Sigmoid colon (tissue), 7 donors: ENCODE measurements around the gene FJX1. TPM values are rescaled to one million over a fixed set of nuclear protein-coding genes. Genes with fewer than 3 reads are reported as not detected.
"Not testable (repeated sequence)": the region's sequence is repeated elsewhere in the genome, so short reads cannot be mapped to it uniquely, and the experiment has no call there.

Source experiments
- DNase-seq: peaks from one replicate; pipeline ENCODE4 v3.0.0-alpha.2; 2019
- H3K27ac ChIP-seq, 4 donors: fragments of 200-600 bp; sonication (generic); one replicate each; pipeline ENCODE4 v1.5.1; 2016 to 2019; ENCODE audit warnings: mild to moderate bottlenecking in 1 of 4
- H3K27me3 ChIP-seq, 3 donors: fragments of 200-600 bp; sonication (generic); one replicate each; pipeline ENCODE4 v1.5.1; 2019; ENCODE audit warnings: mild to moderate bottlenecking in 1 of 3
- H3K36me3 ChIP-seq, 4 donors: fragments of 200-600 bp; sonication (generic); one replicate each; pipeline ENCODE4 v1.5.1; 2016 to 2019
- H3K4me1 ChIP-seq, 4 donors: fragments of 200-600 bp; sonication (generic); one replicate each; pipeline ENCODE4 v1.5.1; 2017 to 2019
- H3K4me3 ChIP-seq, 4 donors: fragments of 200-600 bp; sonication (generic); one replicate each; pipeline ENCODE4 v1.5.1; 2017 to 2019; ENCODE audit warnings: mild to moderate bottlenecking in 2 of 4, moderate library complexity in 1 of 4
- H3K9me3 ChIP-seq, 4 donors: fragments of 200-600 bp in 3 of 4; sonication (generic) in 3 of 4; one replicate each; pipeline versions ENCODE4 v1.5.1 to v1.6.1; 2013 to 2019
- EP300 ChIP-seq, 4 donors: sonication (generic); formaldehyde crosslinking; IDR thresholded peaks; one replicate each; pipeline ENCODE4 v1.6.1; 2017; ENCODE audit warnings: antibody characterized with exemption in 4 of 4
- POLR2A ChIP-seq, 2 donors: fragments of 450-650 bp; IDR thresholded peaks; one replicate each; pipeline ENCODE4 v1.6.1; 2016; ENCODE audit warnings: antibody characterized with exemption in 2 of 2, mild to moderate bottlenecking in 2 of 2, moderate library complexity in 2 of 2
- POLR2AphosphoS5 ChIP-seq, 4 donors: sonication (generic); formaldehyde crosslinking; IDR thresholded peaks; one replicate each; pipeline ENCODE4 v1.6.1; 2017; ENCODE audit warnings: antibody characterized with exemption in 4 of 4
- WGBS, 2 donors: extraction: QIAGEN DNeasy Blood & Tissue Kit; methylation state at CpG; one replicate each; pipeline ENCODE4 v1.1.7; 2013; 5-methylcytosine and 5-hydroxymethylcytosine counted together
- intact Hi-C: fragments of 100-400 bp; cut with DNase I; formaldehyde crosslinking; loops from one replicate; pipeline ENCODE4 v1.15.1; 2023
- polyA plus RNA-seq, 3 donors: library from polyadenylated mRNA; stranded (reverse); fragments of 200-250 nt; gene quantifications; one replicate each; pipeline ENCODE4 v1.2.3, GENCODE V29; 2013
- total RNA-seq, 4 donors: library from RNA; depleted of rRNA; stranded (reverse); fragments of >200 nt; gene quantifications; one replicate each; pipeline ENCODE4 v1.1.0, GENCODE V29; 2016
- TF ChIP-seq, protein P1 (sequence below), 4 experiments: fragments of 450-650 bp in 3 of 4; fragments of 200-600 bp in 1 of 4; IDR thresholded peaks; one replicate each; pipeline ENCODE4 v1.5.1; 2016 to 2019; ENCODE audit warnings: antibody characterized with exemption in 4 of 4, mild to moderate bottlenecking in 3 of 4, moderate library complexity in 2 of 4
- donor health status: healthy with polysubstance abuse.
- donor health status: Bipolar disorder and iron deficiency.
- donor health status: healthy.

FJX1 gene
- total and polyA plus RNA-seq, 7 donors: 0.46 to 9.4 (median 2.3) TPM; not detected in 1

DNA sequence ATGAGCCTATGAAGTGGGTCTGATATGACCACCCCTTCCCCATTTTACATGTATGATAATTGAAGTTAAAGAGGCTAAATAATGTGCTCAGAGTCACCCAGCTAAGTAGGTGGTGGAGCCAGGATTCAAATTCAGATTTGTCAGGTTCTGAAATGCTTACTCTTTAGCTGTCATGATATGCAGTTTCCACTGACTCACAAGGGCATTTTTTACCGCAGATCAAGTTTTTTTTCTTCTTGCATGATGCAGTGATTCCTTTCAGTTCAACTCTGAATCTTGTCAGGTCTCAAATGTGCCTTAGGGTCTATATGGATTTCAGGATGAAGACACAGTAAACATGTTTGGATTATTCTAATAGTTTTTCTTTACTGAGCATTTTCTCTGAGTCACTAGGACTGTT is 31.7 kb downstream of the FJX1 start:
- Histone ChIP-seq H3K4me1 (no peaks in the 10 kb centered on the region), H3K9me3 (no peaks in the 10 kb centered on the region), H3K27me3 (peaks cover 0 to 7% (median 0%) of the 10 kb centered on the region in 3 donors), H3K36me3 (no peaks in the 10 kb centered on the region), H3K4me3 (no peak overlapping the region), H3K27ac (no peak overlapping the region)
- intact Hi-C loops: no loop called here
- TF ChIP-seq POLR2A (IDR thresholded peaks at IDR 0.05) (no peak), EP300 (IDR thresholded peaks at IDR 0.05) (no peak), POLR2AphosphoS5 (IDR thresholded peaks at IDR 0.05) (no peak)
- TF ChIP-seq, protein P1, sequence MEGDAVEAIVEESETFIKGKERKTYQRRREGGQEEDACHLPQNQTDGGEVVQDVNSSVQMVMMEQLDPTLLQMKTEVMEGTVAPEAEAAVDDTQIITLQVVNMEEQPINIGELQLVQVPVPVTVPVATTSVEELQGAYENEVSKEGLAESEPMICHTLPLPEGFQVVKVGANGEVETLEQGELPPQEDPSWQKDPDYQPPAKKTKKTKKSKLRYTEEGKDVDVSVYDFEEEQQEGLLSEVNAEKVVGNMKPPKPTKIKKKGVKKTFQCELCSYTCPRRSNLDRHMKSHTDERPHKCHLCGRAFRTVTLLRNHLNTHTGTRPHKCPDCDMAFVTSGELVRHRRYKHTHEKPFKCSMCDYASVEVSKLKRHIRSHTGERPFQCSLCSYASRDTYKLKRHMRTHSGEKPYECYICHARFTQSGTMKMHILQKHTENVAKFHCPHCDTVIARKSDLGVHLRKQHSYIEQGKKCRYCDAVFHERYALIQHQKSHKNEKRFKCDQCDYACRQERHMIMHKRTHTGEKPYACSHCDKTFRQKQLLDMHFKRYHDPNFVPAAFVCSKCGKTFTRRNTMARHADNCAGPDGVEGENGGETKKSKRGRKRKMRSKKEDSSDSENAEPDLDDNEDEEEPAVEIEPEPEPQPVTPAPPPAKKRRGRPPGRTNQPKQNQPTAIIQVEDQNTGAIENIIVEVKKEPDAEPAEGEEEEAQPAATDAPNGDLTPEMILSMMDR (IDR thresholded peaks at IDR 0.05): no peak
- WGBS, 2 donors: 65 to 66% methylated on average over 1 of the region's 1 CpG
- DNase-seq: no peak

- H3K27ac ChIP-seq: no peak overlapping the region
- intact Hi-C loops: no loop called here
- 86 to 91% methylated on average over 4 of the region's 4 CpGs for WGBS, 2 donors
- peaks cover 0 to 7% (median 0%) of the 10 kb centered on the region in 3 donors for H3K27me3 ChIP-seq
- H3K4me1 ChIP-seq: no peaks in the 10 kb centered on the region
- H3K36me3 ChIP-seq: no peaks in the 10 kb centered on the region
- no peaks in the 10 kb centered on the region for H3K9me3 ChIP-seq
- DNase-seq: no peak
- no peak overlapping the region for H3K4me3 ChIP-seq
- no peak for TF ChIP-seq POLR2AphosphoS5 (IDR thresholded peaks at IDR 0.05)
Measured at GRCh38 chr11:35650467-35650866, 32.2 kb downstream of the FJX1 start.

DNA sequence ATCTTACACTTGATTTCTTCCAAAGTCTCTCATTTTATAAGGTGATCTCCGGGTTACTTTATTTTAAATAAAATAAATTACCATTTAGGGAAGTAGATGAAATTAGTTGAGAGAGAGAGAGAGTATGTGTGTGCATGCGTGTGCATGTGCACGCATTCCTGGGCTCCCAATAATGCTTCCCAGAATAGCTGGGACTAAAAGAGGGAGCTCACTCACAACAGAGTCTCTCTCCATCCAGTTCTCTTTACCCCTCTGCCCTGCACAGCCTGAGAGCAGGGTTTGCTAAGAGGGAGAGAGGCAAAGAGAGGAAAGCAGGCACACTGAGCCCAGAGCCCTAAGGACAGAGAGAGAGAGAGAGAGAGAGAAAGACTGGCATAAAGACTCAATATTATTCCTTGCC is 33.0 kb downstream of the FJX1 start:
- H3K27me3 ChIP-seq: peaks cover 0 to 7% (median 0%) of the 10 kb centered on the region in 3 donors
- no peaks in the 10 kb centered on the region for H3K9me3 ChIP-seq
- H3K36me3 ChIP-seq: no peaks in the 10 kb centered on the region
- DNase-seq: no peak
- no peak overlapping the region for H3K27ac ChIP-seq
- 90 to 91% methylated on average over 3 of the region's 3 CpGs for WGBS, 2 donors
- no peak for TF ChIP-seq POLR2AphosphoS5 (IDR thresholded peaks at IDR 0.05)
- no peak for TF ChIP-seq POLR2A (IDR thresholded peaks at IDR 0.05)
- no peak for TF ChIP-seq EP300 (IDR thresholded peaks at IDR 0.05)
- TF ChIP-seq, protein P1 (IDR thresholded peaks at IDR 0.05): no peak
- no peak overlapping the region for H3K4me3 ChIP-seq
- intact Hi-C loops: no loop called here
- H3K4me1 ChIP-seq: no peaks in the 10 kb centered on the region

GRCh38 chr11:35652786-35653185 is 34.5 kb downstream of the FJX1 start:
- DNase-seq: not testable (repeated sequence)

GRCh38 chr11:35654711-35655110 is 36.5 kb downstream of the FJX1 start:
- Histone ChIP-seq H3K27ac (no peak overlapping the region), H3K9me3 (no peaks in the 10 kb centered on the region), H3K4me1 (no peaks in the 10 kb centered on the region), H3K27me3 (peaks cover 0 to 7% (median 0%) of the 10 kb centered on the region in 3 donors), H3K4me3 (no peak overlapping the region), H3K36me3 (no peaks in the 10 kb centered on the region)
- intact Hi-C loops: no loop called here
- DNase-seq: no peak
- 70 to 75% methylated on average over 6 of the region's 6 CpGs for WGBS, 2 donors
- TF ChIP-seq, protein P1 (IDR thresholded peaks at IDR 0.05): no peak
- TF ChIP-seq POLR2AphosphoS5 (IDR thresholded peaks at IDR 0.05) (no peak), POLR2A (IDR thresholded peaks at IDR 0.05) (no peak), EP300 (IDR thresholded peaks at IDR 0.05) (no peak)

More at GRCh38 chr11:35652786-35653185, 34.5 kb downstream of the FJX1 start:
- H3K36me3 ChIP-seq, H3K27me3 ChIP-seq, H3K4me3 ChIP-seq, intact Hi-C loops, H3K9me3 ChIP-seq, H3K27ac ChIP-seq, H3K4me1 ChIP-seq: not testable (repeated sequence)
- WGBS, 2 donors: 92 to 95% methylated on average over 5 of the region's 5 CpGs

DNA sequence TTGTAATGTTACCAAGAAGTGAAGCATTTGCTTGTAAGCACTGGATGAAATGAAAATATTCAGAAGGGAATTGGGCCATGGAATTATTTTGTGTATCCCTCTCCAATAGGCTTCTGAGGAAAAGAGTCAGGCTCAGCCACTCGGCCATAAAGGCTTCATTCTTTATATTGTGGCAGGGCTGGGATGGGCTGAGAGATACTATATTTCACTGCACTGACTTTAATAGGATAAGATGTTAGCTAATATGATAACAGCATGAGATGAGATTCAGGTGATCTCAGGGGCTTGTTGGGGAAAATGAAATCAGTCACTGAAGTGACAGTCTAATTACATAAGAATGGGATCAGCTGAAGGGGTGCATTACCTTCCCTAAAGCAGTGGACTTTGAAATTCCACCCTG is 37.0 kb downstream of the FJX1 start:
- intact Hi-C loops: no loop called here
- 66 to 88% methylated on average over 1 of the region's 1 CpG for WGBS, 2 donors

More for the DNA sequence above, 37.0 kb downstream of the FJX1 start:
- Histone ChIP-seq H3K4me3 (no peak overlapping the region), H3K27me3 (peaks cover 0 to 7% (median 0%) of the 10 kb centered on the region in 3 donors), H3K27ac (no peak overlapping the region), H3K9me3 (no peaks in the 10 kb centered on the region), H3K36me3 (no peaks in the 10 kb centered on the region), H3K4me1 (no peaks in the 10 kb centered on the region)
- TF ChIP-seq EP300 (IDR thresholded peaks at IDR 0.05) (no peak), POLR2AphosphoS5 (IDR thresholded peaks at IDR 0.05) (no peak), POLR2A (IDR thresholded peaks at IDR 0.05) (no peak)
- TF ChIP-seq, protein P1 (IDR thresholded peaks at IDR 0.05): no peak
- no peak for DNase-seq
